Medulla oblongata (tissue), 1 donor: ENCODE data around the gene NOPCHAP1.
"Not testable (repeated sequence)": the region's sequence is repeated elsewhere in the genome, so short reads cannot be mapped to it uniquely, and the experiment has no call there.

ENCODE experiments used
- DNase-seq: peaks from one replicate; pipeline ENCODE4 v3.0.0-alpha.2; 2015; ENCODE audit errors: extremely low spot score

The NOPCHAP1 gene

DNA sequence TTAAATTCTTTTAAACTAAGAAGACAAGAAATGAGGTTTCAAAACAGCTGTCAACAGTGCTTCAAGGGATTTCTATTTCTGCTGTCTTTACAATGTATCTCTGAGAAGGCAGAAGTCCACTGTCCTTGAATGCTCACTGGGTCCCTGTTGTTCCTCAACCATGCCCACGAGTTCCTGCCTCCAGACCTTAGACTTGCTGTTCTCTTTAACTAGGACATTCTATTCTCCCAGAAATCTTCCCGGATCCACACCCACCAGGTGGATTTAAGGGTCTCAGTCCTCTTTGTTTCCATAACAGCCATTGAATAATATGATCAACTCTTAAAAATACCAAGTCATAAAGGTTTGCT lies 21.3 kb upstream of the NOPCHAP1 start:
- no peak for DNase-seq

DNA sequence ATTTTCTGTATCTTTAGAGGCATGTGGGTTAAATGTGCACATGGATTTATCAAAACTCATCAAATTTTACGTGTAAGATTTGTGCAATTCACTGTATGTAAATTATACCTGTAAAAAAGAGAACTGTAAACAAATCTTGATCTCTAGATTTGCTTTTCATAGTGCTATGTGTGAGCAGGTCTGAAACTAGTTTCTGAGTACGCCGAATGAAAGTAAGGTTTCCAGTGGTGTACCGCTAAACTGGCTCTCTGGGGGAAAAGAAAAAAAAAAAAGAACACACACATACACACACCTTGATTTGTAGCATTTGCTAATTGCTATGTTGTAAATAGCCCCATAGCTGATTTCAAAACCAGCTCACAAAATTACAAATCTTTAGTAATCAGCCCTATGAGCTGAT lies 19.4 kb upstream of the NOPCHAP1 start:
- DNase-seq: no peak

DNA sequence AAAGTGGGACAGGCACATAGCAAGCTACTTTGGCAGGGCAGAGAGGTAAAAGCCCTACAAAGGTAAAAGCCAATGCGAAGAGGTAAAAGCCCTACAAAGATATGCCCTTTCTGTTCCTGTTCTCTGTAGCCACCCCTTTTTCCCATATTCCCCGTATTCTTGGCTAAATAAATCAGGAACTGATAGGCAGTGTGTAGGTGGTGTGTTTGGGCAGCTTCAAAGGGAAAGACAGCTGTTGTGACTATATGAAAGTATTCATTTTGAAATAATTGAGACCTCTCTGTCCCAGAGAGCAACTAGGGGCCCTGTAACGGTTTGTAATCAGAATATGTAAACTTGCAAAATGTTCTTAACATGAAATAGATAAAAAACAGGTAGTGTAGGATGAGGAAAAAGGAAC lies 16.8 kb upstream of the NOPCHAP1 start:
- DNase-seq: no peak

DNA sequence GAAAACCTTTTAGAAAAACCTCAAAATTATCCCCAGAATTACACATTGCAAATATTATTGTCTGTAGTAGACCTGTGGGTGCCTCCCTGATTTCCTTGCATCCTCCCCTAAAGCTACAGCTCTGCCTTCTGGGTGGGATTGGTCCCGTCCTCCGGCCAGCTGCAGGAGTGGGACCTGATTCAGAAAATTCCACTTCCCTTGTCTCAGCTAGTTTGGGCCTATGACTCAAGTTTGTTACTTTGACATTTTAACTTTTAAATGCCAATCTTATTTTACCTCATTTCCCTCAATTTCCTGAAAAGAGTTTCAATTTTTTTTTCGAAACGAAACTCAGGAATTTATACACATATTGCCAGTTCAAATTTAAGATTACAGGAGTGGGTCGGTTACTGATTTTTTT lies 14.8 kb upstream of the NOPCHAP1 start:
- no peak for DNase-seq

DNA sequence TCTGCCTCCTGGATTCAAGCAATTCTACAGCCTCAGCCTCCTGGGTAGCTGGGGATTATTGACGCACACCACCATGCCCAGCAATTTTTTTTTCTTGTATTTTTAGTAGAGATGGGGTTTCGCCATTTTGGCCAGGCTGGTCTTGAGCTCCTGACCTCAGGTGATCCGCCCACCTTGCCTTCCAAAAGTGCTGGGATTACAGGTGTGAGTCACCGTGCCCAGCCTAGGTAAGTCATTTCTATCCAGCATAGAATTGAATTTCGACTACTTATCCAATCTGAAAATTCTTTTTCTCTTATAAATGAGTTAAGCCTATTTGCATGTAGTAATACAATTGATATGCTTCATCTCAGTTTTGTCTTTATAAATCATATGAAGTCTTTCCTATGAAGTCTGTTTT lies 12.9 kb upstream of the NOPCHAP1 start:
- DNase-seq: no peak

DNA sequence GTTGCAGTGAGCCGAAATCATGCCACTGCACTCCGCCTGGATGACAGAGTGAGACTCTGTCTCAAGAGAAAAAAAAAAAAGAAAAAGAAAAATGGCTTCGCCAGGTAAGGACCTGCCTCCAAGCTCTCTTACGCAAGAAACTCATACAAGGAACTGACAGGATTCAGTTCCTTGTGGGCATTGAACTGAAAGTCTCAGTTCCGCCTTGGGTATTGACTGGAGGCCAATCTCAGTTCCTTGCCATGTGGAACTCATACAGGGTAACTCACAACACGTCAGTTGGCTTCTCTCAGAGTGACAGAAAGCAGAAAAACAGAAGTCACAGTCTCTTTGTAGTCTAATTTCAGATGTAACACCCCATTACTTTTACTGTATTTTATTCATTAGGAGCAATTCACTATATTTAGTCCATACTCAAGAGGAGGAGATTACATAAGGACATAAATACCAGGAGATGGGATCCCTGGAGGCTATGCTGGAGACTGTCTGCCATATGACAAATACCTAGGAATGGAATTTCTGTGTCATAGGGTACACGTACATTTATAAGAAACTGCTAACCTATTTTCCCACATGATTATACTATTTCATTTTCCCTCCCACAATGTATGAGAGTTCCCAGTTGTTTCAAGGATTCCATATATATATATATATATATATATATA lies 11.4 kb upstream of the NOPCHAP1 start:
- DNase-seq: peak; percentile 81

DNA sequence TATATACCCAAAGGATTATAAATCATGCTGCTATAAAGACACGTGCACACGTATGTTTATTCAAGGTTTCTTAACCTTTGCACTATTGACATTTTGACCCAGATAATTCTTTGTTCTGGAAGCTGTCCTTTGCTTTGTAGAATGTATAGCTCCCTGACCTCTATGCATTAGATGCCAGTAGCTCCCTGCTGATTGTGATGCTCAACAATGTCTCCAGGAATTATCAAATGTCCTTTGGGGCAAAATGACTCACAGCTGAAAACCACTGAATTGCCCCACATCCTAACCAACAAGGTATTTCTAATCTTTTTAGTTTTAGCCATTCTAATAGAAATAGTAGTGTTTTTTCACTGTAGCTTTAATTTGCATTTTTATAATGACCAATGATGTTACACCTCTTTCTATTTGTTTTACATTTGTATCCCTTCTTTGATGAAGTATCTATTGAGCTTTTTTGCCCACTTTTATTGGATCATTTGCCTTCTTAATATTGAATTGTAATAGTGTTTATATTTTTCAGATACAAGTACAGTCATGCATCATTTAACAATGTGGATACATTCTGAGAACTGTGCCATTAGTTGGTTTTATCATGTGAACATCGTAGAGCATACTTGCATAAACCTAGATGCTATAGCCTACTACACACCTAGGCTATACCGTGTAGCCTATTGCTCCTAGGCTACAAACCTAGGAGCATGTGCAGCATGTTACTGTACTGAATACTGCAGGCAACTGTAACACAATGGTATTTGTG lies 10.4 kb upstream of the NOPCHAP1 start:
- DNase-seq: no peak

DNA sequence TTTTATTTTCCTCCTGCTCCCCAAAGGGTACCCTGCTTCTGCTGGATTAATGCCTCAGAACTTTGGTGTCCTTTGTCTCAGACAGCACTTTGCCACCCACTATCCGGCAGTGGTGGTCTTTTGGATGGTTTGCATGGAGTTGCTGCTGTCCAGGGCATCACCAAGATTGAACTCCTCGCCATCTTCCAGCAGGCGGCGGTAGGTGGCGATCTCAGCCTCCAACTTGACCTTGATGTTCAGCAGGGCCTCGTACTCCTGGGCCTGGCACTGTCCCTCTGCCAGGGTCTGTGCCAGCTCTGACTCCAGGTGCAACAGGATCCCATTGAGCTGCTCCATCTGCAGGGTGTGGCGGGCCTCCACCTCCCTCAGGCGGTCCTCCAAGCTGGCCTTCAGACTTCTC lies 9.4 kb upstream of the NOPCHAP1 start:
- no peak for DNase-seq

DNA sequence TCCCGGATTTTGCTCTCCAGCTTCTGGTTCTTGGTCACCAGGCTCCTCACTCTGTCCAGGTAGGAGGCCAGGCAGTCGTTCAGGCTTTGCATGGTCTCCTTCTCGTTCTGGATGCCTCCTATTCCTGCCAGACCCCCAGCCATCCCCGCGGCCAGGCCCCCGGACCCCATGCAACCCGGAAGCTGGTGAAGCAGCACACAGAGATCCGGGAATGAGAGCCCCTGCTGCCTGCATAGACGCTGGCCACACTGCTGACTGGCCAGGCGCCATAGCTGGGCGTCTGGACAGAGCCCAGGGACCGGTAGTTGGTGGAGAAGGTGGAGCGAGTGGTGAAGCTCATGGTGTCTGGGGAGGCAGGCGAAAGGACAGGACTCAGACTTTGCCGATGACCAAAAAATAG lies 8.4 kb upstream of the NOPCHAP1 start:
- DNase-seq: not testable (repeated sequence)

DNA sequence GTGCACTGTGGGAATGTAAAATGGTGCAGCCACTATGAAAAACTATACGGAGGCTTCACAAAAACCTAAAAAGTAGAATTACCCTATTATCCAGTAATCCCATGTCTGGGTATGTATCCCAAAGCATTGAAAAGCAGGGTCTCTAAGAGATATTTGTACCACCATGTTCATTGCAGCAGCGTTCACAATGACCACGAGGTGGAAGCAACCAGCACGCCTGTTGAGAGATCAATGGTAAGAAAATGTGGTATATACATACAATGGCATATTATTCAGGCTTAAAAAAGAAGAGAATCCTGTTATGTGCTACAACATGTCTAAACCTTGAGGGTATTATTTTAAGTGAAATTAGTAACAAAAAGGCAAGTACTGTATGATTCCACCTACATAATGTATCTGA lies 910 bp upstream of the NOPCHAP1 start:
- no peak for DNase-seq

DNA sequence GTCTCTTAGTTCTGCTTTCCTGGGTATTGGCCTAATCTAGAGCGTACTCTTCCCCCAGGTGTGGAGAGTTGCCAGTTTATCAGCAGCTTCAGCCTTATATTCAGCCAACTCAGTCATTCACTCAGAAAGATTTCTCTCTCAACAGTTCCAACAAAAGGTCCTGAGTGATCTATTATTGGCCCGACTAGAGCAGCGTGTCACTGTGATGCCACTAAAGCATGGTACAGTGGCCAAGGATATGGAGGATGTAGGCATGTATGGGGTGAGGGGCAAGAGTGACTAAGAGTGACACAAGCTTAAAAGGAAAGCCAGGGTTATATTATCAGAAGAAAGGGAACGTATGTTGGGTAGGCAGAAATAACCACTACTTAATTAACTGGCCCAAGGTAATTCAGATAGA lies 4.8 kb downstream of the NOPCHAP1 start:
- no peak for DNase-seq

DNA sequence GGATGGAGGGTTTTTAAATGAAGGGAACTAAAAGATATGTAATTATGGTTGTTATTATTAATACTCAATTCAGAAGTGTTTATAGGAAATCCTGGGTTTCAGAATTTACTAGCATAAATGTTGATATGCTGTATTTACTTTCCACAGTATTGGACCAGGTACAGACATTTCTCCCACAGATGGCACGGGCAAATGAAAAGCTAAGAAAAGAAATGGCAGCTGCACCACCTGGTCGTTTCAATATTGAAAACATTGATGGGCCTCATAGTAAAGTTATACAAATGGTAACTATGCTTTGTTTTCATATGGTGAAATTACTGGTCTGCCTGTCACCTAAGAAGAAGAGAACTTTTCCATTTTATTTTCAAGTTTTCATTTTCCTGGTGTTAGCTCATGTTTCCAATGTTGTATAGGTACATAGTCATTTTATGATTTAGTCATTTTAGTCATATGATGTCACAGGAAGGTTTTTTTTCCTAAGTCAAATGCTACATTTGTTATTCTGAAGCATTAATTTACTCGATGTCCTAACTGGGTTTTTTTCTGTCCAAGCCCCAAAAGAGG lies 5.5 kb downstream of the NOPCHAP1 start:
- DNase-seq: no peak

DNA sequence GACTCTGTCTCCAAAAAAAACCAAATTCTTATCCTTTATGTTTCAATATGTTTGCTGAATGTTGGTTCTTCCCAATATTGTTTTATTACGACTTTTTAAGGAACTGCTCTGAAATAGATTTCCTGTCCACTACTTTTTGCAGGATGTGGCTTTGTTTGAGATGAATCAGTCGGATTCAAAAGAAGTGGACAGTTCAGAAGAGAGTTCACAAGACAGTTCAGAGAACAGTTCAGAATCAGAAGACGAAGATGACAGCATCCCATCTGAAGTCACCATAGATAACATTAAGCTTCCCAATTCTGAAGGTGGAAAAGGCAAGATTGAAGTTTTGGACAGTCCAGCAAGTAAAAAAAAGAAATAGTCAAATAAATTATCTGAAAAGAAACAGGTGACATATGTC lies 8.2 kb downstream of the NOPCHAP1 start:
- no peak for DNase-seq

DNA sequence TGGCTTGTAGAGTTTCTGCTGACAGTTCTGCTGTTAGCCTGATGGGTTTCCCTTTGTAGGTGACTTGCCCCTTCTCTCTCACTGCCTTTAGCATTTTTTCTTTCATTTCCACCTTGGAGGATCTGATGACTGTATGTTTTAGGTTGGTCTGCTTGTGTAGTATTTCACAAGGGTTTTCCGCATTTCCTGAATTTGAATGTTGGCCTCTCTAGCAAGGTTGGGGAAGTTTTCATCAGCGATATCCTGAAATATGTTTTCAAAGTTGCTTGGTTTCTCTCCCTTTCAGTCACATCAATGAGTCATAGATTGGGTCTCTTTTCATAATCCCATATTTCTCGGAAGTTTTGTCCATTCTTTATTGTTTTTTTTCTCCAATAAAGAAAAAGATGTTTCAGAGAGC lies 11.4 kb downstream of the NOPCHAP1 start:
- DNase-seq: no peak

DNA sequence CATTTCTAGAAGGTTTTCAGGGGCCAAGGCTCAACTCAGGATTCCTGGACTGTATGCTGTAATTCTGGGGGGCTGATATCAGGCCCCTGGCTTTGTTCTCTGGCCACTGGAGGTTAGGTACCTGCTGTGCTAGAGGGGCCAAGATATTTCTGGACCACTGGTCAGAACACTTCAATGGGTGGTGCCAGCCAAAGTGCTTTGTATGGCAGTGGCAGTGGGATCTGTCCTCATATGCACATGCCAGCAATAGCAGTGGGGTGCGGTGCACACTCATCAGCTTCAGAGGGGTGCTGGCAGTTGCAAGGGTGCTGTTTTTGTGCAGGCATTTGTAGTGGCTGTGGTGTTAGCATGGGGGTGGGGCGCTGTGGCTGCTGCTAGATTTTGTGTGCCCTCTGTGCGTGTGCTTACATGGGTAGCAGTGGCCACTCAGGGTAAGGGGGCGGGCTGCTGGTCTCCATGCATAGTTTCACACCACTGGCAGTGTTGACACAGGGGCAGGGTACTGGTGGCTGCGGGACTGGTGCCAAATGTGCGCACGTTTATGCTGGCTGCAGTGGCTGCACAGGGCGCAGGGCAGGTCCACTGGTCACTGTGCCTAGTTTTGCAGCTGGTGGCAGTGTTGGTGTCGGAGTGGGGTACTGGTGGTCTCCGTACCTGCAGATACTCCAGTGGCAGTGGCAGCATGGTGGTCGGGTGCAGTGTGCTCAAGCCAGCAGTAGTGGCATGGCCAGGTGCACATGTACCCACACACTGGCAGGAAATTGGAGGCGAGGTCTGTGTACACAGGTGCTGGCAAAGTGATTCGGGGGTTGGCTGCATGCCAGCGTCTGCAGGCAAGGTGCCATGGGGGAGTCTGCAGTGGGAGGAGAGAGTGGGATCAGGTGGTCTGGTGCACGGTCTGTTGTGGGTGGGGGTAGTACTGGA lies 12.6 kb downstream of the NOPCHAP1 start:
- no peak for DNase-seq

DNA sequence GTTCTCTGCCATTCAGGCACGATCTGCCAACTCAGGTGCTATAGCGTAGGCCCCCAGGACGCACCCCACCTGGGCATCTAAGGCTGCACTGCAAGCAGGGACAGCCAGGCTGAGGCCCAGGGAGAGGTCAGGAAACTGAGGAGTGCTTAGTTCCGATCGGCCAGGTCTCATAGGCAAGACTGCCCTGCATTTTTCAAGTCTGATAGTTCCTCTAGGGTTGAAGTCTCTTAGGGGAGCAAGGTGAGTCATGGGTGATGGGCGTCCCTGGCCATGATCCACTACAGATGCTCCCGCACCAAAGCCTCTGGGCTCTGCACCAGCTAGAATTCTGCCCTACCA lies 13.2 kb downstream of the NOPCHAP1 start:
- DNase-seq: no peak

DNA sequence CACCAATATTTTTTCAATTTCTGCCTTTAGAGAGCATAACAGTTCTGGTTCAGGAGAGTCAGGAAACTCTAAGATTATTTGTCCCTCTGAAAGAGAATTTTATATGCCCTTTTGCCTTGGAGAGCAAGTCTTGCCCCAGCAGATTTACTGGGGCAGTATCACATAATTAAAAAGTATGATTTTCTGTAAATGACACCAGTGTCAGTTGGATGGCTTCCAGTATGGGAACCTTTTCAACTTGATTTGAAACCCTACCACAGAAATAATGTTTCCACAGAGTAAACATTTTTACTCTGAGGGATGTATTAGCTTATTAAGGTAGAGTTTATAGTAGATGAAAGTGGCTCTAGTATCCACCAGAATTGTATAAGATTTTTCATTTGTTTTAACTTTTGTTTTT lies 15.4 kb downstream of the NOPCHAP1 start:
- no peak for DNase-seq

DNA sequence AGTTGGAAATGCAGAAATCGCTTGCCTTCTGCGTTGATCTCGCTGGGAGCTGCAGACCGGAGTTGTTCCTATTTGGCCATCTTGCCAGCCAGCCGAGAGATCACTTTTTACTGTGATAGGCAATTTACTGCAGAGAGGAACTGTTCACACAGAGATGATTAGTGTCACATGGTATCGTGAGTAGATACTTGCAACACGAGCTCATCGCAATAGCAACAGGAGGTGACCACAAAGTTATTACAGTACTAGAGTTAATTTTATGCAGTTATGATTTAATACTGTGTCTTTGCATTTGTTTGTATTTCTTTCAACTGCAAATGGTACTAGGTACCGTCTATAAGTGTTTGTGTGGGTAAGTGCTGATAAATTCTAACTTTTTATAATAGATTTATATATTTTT lies 27.8 kb downstream of the NOPCHAP1 start:
- DNase-seq: no peak

DNA sequence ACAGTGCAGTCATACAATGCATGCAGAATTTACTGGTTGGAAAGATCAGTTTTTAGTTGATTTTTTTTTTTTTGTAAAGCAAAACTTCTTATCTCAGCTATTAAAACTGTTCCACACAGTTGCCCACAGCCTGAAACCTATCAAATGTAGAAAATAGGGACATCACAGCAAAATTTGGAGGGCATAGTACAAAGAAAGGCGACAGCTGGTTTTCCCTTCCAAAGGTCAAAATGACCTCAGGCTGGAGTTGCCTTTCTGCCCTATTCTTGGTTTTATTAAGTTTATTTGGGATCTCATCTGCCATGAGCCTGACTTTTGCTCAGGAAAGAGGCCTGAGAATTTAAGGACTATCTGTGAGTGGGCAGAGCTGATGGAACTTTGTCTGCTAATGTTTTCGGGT lies 28.5 kb downstream of the NOPCHAP1 start:
- no peak for DNase-seq

DNA sequence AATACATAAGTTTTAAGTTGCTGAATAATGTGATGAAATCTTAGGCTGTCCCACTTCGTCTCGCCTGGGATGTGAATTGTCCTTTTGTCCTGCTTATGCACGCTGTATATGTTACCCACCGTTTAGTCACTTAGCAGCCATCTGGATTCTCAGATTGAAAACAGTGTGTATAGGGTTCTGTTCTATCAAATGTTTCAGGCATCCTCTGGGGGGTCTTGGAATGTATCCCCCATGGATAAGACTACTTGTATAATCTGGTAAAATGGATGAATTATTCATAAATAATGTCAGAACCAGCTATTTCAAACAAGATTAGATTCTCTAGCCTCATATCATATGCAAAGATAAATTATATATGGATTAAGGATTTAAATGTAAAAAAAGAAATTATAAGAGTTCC lies 29.4 kb downstream of the NOPCHAP1 start:
- no peak for DNase-seq

DNA sequence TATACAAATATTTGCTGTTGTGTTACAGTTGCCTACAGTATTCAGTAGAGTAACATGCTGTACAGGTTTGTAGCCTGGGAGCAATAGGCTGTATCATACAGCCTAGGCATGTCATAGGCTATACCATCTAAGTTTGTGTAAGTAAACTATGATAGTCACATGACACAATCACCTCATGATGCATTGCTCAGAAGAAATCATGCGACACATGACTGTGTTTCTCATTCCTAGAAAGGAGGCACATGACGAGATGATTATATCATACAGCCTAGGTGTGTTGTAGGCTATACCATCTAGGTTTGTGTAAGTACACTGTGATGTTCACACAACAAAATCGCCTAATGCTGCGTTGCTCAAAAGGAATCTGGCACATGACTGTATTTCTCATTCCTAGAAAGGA lies 31.9 kb downstream of the NOPCHAP1 start:
- no peak for DNase-seq

DNA sequence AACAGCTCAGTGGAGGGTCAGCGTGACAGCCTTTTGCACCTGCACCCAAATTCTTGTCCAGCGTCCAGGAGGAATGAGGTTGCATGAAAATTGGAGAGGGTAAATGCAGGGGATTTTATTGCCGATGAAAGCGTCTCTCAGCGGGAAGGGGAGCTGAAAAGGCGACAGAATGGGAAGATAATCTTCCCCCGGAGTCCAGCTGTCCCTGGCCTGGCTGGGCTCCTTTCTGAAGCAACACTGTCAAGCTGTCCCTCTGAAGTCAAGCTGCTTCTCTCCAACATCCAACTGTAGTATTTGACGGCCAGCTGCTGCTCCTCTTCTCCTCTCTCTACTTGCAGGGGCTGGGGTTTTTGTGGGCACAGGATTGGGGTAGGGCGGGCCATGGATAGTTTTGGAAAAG lies 32.7 kb downstream of the NOPCHAP1 start:
- no peak for DNase-seq
